Measurements from ENCODE around the gene TSPAN7.

- no peak for TF ChIP-seq CTCF (IDR thresholded peaks at IDR 0.05)
- TF ChIP-seq POLR2AphosphoS5 (IDR thresholded peaks at IDR 0.05): no peak
- TF ChIP-seq POLR2A (IDR thresholded peaks at IDR 0.05): no peak
- TF ChIP-seq EP300 (IDR thresholded peaks at IDR 0.05): no peak
Observed at GRCh38 chrX:38717871-38718270, 156.5 kb downstream of the TSPAN7 start.
